ENCODE results near the gene HAPSTR1.
A peak's percentile ranks its signal among the peaks of the same experiment; 100 is the strongest.
"Not testable (repeated sequence)": the region's sequence is repeated elsewhere in the genome, so short reads cannot be mapped to it uniquely, and the experiment has no call there.

HAPSTR1 gene, protein sequence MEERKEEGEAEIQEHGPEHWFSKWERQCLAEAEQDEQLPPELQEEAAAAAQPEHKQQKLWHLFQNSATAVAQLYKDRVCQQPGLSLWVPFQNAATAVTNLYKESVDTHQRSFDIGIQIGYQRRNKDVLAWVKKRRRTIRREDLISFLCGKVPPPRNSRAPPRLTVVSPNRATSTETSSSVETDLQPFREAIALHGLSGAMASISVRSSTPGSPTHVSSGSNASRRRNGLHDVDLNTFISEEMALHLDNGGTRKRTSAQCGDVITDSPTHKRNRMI

DNA sequence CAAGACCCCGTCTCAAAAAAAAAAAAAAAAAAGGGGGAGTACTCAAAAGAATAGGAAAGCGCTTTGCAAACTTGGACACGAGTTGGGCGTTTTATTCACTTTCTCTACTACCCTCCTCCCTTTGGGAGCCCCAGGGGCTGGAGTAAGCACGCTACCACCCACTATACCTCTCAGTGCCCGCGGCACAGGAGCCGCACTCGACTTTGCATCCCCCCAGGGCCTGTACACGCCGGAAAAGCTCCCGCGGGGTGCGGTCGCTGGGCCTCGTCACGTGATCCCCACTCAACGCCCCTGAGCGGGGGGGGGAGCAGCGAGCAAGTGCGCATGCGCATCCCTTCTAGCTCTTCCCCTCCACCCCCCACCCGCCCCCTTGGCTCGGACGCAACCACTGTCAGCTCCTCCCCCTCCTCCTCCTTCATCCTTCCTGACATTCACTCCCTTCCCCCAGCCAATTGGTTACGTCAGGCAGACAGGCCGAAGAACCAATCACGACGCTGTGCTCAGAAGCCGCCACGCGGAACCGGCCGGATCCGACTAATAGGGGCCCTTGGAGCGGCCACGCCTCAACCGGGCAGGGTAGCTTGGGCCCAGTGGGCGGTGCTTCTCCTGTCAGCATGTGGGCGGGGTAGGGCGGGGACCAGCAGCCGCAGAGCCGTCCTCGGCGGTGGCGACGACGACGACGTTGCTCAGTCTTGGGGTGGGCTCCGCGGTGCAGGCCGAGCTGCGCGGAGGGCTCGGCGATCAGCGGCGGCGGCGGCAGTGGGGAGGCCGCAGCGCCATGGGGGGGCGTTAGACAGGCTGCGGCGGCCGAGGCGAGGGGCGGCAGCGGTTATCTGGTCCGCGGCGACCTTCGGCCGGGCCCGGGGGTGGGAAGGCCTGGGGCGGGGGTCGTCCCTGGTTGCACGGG is at the start of gene HAPSTR1:
Gene HAPSTR1, plus strand, starts transcription at position 685 of the 907 bp plus-strand sequence. CDS start 401 bp downstream, outside the sequence.
- DNase-seq (ENCODE audit: low read depth): peak; percentile 100
- peak within 1 kb of the TSS; percentile 86 for H3K4me3 ChIP-seq (ENCODE audit: low read length)
- TF ChIP-seq, protein P1, sequence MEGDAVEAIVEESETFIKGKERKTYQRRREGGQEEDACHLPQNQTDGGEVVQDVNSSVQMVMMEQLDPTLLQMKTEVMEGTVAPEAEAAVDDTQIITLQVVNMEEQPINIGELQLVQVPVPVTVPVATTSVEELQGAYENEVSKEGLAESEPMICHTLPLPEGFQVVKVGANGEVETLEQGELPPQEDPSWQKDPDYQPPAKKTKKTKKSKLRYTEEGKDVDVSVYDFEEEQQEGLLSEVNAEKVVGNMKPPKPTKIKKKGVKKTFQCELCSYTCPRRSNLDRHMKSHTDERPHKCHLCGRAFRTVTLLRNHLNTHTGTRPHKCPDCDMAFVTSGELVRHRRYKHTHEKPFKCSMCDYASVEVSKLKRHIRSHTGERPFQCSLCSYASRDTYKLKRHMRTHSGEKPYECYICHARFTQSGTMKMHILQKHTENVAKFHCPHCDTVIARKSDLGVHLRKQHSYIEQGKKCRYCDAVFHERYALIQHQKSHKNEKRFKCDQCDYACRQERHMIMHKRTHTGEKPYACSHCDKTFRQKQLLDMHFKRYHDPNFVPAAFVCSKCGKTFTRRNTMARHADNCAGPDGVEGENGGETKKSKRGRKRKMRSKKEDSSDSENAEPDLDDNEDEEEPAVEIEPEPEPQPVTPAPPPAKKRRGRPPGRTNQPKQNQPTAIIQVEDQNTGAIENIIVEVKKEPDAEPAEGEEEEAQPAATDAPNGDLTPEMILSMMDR (IDR thresholded peaks at IDR 0.05; ENCODE audit: insufficient read depth, low read depth, low read length, missing control alignments): no peak

DNA sequence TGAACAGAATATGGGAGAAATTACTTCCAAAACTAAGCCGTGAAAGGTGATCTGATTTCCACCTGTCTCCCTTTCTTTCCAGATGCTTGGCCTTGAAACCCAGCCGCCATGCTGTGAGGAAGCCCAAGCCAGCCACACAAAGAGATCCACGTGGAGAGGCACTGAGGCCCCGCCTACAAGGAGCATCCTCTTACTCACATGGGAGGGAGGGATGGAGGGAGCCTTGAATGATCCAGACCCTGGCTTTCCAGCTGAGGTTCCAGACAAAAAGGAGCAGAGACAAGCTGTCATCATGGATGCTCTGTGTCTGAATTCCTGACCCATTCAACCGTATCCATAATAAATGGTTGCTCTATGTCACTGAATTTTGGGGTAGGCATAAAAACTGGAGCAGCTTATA is 48.9 kb upstream of the HAPSTR1 start:
- DNase-seq (ENCODE audit: low read depth): no peak
- TF ChIP-seq, protein P1 (IDR thresholded peaks at IDR 0.05; ENCODE audit: insufficient read depth, low read depth, low read length, missing control alignments): no peak
- H3K4me3 ChIP-seq (ENCODE audit: low read length): no peak overlapping the region

DNA sequence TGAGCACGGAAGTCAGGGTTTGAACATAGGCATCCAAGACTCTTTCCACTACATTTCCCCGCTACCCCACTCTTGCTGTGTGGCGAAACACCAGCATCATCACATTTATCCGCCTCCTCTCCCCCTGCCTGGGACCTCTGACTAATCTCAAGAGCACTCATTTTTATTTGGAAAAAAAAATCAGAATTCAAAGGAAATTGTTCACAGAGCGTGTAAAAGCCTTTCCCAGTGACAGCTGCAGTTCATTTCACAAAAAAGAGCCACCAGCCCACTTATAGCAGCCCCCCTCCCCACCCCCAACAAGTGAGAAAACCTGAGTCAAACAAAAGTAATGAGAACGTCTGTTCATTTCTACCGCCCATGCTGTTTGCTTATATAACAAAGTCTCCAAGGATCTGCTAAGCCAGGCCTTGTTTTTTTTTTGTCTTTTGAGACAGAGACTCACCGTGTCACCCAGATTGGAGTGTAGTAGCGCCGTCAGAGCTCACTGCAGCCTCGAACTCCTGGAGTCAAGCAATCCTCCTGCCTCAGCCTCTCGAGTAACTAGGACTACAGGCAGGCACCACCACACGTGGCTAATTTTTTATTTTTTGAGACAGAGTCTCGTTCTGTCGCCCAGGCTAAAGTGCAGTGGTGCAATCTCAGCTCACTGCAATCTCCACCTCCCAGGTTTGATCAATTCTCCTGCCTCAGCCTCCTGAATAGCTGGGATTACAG is 48.3 kb upstream of the HAPSTR1 start:
- no peak overlapping the region for H3K4me3 ChIP-seq (ENCODE audit: low read length)
- TF ChIP-seq, protein P1 (IDR thresholded peaks at IDR 0.05; ENCODE audit: insufficient read depth, low read depth, low read length, missing control alignments): no peak
- DNase-seq (ENCODE audit: low read depth): no peak

DNA sequence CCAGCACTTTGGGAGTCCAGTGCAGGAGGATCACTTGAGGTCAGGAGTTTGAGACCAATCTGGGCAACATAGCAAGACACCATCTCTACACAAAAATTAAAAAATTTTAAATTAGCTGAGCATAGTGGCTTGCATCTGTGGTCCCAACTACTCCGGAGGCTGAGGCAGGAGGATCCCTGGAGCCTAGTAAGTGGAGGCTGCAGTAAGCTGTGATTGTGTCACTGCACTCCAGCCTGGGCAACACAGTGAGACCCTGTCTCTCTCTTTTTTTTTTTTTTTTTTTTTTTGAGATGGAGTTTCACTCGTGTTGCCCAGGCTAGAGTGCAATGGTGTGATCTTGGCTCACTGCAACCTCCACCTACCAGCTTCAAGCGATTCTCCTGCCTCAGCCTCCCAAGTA is 45.9 kb upstream of the HAPSTR1 start:
- DNase-seq (ENCODE audit: low read depth): not testable (repeated sequence)

DNA sequence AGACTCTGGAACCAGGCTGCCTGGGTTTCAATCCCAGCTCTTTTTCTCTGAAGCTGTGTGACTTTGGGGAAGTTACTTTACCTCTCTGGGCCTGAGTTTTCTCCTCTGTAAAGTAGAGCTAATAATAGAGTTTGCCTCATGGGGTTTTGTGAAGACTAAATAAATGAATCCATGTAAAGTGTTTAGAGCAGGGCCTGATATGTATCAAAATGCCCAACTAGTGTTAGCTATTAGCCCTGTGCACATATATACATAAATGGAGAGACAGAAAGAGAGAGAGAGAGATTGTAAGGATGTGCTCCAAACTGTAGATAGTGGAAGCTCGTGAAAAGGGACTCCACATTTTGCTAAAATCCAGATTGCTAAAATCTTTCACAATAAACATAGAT is 44.8 kb upstream of the HAPSTR1 start:
- no peak overlapping the region for H3K4me3 ChIP-seq (ENCODE audit: low read length)
- DNase-seq (ENCODE audit: low read depth): no peak
- TF ChIP-seq, protein P1 (IDR thresholded peaks at IDR 0.05; ENCODE audit: insufficient read depth, low read depth, low read length, missing control alignments): no peak

More for the DNA sequence above, 45.9 kb upstream of the HAPSTR1 start:
- H3K4me3 ChIP-seq (ENCODE audit: low read length): not testable (repeated sequence)

DNA sequence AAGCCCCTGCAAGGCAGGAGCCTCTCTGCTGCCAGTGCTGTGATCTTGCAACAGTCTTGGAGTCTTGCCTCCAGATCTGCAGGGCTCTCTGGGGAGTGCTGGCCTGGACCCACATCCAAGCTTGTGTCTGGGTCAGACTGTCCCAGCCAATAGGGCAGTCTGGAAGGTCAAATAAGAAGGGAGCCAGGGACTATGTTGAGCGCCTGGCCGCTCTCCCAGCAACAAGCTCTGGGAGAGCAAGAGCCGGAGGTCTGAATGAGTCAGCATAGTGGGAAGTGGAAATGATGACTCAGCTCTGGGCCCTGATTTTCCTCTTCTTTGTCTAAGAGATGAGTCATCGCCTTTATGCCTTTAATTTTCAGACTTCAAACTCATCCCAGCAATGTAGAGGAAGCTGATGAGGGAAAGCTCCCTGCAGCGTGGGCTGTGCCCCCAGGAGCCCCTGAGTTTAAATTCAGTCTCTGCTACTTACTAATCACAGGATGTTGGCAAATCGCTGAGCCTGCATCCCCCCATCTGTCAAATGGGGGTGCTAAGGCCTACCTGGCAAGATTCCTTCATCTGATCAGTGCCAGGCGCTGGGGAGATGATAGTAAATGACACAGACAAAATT is 43.6 kb upstream of the HAPSTR1 start:
- H3K4me3 ChIP-seq (ENCODE audit: low read length): no peak overlapping the region
- TF ChIP-seq, protein P1 (IDR thresholded peaks at IDR 0.05; ENCODE audit: insufficient read depth, low read depth, low read length, missing control alignments): no peak
- peak; percentile 97 for DNase-seq (ENCODE audit: low read depth)
